HCT116 (cell line): Measurements from ENCODE around the gene MTX2. TPM values are rescaled to one million over a fixed set of nuclear protein-coding genes. Genes with fewer than 3 reads are reported as not detected.

Source experiments
- ATAC-seq: fragments of 200-7000 bp; cut with Tn5 transposase; 2 replicates; pipeline ENCODE4 v1.9.1; 2020; ENCODE audit warnings: mild to moderate bottlenecking, moderate library complexity
- BruUV-seq: library from RNA; stranded (reverse); fragments of 400-500 nt; replicated peaks from 2 replicates; lab custom pipeline; 2021; lab: Mats Ljungman, UMichigan
- CTCF ChIA-PET: fragments of 300-600 bp; sonication (Branson Sonifier 250); formaldehyde crosslinking; loops from one replicate; lab custom pipeline; 2021; ENCODE audit warnings: antibody characterized with exemption; lab: Charles Lee
- POLR2A ChIA-PET: fragments of 300-600, 350-600 bp; sonication (Branson Sonifier 250); formaldehyde crosslinking; loops from one replicate; lab custom pipeline; 2021; ENCODE audit warnings: antibody characterized with exemption; lab: Charles Lee
- RAD21 ChIA-PET, 2 experiments: fragments of 300-600 bp; sonication (Branson Sonifier 250); formaldehyde crosslinking; loops; one replicate each; lab custom pipeline; 2023; ENCODE audit warnings: low total read pairs in 2 of 2; ENCODE audit not compliant: uncharacterized antibody in 2 of 2, unreplicated experiment in 2 of 2, low non-redundant PET in 1 of 2; lab: Charles Lee
- DNase-seq: peaks from one replicate; pipeline ENCODE4 v3.0.0-alpha.2; 2010; ENCODE audit warnings: low read depth, low spot score
- H2AFZ ChIP-seq: fragments of 200-600 bp; shearing (Covaris generic), sonication (generic); 2 replicates; pipeline ENCODE4 v1.6.1; 2017; ENCODE audit warnings: low read depth, mixed run types, mixed read lengths, antibody characterized with exemption, low read length; ENCODE audit not compliant: poor library complexity, severe bottlenecking
- H3K27ac ChIP-seq: 2 replicates; pipeline ENCODE4 v1.5.1; 2012; ENCODE audit warnings: low read depth, low read length
- H3K27me3 ChIP-seq: fragments of 200-600 bp; sonication (generic); 2 replicates; pipeline ENCODE4 v1.6.1; 2016; ENCODE audit warnings: mixed run types, low read length, mixed read lengths; ENCODE audit not compliant: insufficient read depth
- H3K36me3 ChIP-seq, 2 experiments: fragments of 200-500 bp in 1 of 2; fragments of 200-600 bp in 1 of 2; sonication (Bioruptor generic) in 1 of 2; sonication (generic) in 1 of 2; 2 replicates each; pipeline versions ENCODE4 v1.5.1 to v1.6.1; 2014 to 2016; ENCODE audit warnings: low read length in 2 of 2, inconsistent platforms in 1 of 2, mixed read lengths in 1 of 2, mixed run types in 1 of 2; ENCODE audit not compliant: insufficient read depth in 2 of 2, control insufficient read depth in 1 of 2
- H3K4me1 ChIP-seq, 2 experiments: fragments of 200-600 bp in 1 of 2; sonication (generic) in 1 of 2; 2 replicates each; pipeline versions ENCODE4 v1.5.1 to v1.6.1; 2012 to 2017; ENCODE audit warnings: low read length in 2 of 2, inconsistent platforms in 1 of 2, mild to moderate bottlenecking in 1 of 2, mixed read lengths in 1 of 2, mixed run types in 1 of 2, moderate library complexity in 1 of 2; ENCODE audit not compliant: insufficient read depth in 2 of 2, control insufficient read depth in 1 of 2
- H3K4me2 ChIP-seq: fragments of 200-600 bp; sonication (generic); 2 replicates; pipeline ENCODE4 v1.6.1; 2017; ENCODE audit warnings: mixed run types, low read length, mixed read lengths
- H3K4me3 ChIP-seq, 2 experiments: fragments of 200-600 bp in 1 of 2; sonication (generic) in 1 of 2; replicated peaks in 1 of 2; 2 replicates each; pipeline ENCODE4 v1.5.1; 2011 to 2016; ENCODE audit warnings: low read length in 2 of 2, control low read depth in 1 of 2, low read depth in 1 of 2, mild to moderate bottlenecking in 1 of 2, mixed read lengths in 1 of 2, mixed run types in 1 of 2
- H3K79me2 ChIP-seq: fragments of 200-600 bp; sonication (generic); 2 replicates; pipeline ENCODE4 v1.6.1; 2017; ENCODE audit warnings: mild to moderate bottlenecking, mixed run types, low read length, moderate library complexity, mixed read lengths; ENCODE audit not compliant: insufficient read depth
- H3K9ac ChIP-seq: fragments of 200-600 bp; sonication (generic); 2 replicates; pipeline ENCODE4 v1.6.1; 2016; ENCODE audit warnings: low read length, mixed read lengths
- H3K9me2 ChIP-seq: fragments of 200-600 bp; sonication (generic), shearing (Covaris generic); 2 replicates; pipeline ENCODE4 v1.6.1; 2017; ENCODE audit warnings: mixed run types, mild to moderate bottlenecking, moderate library complexity; ENCODE audit not compliant: insufficient read depth
- H3K9me3 ChIP-seq, 2 experiments: fragments of 200-500 bp in 1 of 2; fragments of 200-600 bp in 1 of 2; sonication (Bioruptor generic) in 1 of 2; sonication (generic) in 1 of 2; 2 replicates each; pipeline ENCODE4 v1.6.1; 2014 to 2017; ENCODE audit warnings: low read length in 2 of 2, mixed read lengths in 2 of 2, inconsistent platforms in 1 of 2, low read depth in 1 of 2, mild to moderate bottlenecking in 1 of 2, mixed run types in 1 of 2, moderate library complexity in 1 of 2; ENCODE audit not compliant: control insufficient read depth in 1 of 2, insufficient read depth in 1 of 2
- H4K20me1 ChIP-seq: fragments of 200-600 bp; sonication (generic), shearing (Covaris generic); 2 replicates; pipeline ENCODE4 v1.6.1; 2017; ENCODE audit warnings: mixed run types, mild to moderate bottlenecking, moderate library complexity; ENCODE audit not compliant: insufficient read depth
- CBX3 ChIP-seq: IDR thresholded peaks from 2 replicates; pipeline ENCODE4 v1.6.1; 2012; ENCODE audit warnings: low read depth
- CEBPB ChIP-seq: IDR thresholded peaks from 2 replicates; pipeline ENCODE4 v1.6.1; 2012; ENCODE audit warnings: low read depth
- CTCF ChIP-seq, 3 experiments: fragments of 200-600 bp in 1 of 3; sonication (generic) in 1 of 3; IDR thresholded peaks in 2 of 3; conservative IDR thresholded peaks in 1 of 3; 2 replicates each; pipeline ENCODE4 v1.5.1; 2012 to 2017; ENCODE audit warnings: low read depth in 2 of 3, low read length in 2 of 3, antibody characterized with exemption in 1 of 3, borderline replicate concordance in 1 of 3, control low read depth in 1 of 3, mild to moderate bottlenecking in 1 of 3, mixed read lengths in 1 of 3, mixed run types in 1 of 3, moderate library complexity in 1 of 3; ENCODE audit not compliant: insufficient read depth in 1 of 3
- EGR1 ChIP-seq: IDR thresholded peaks from 2 replicates; pipeline ENCODE4 v1.6.1; 2012; ENCODE audit warnings: low read depth
- ELF1 ChIP-seq: IDR thresholded peaks from 2 replicates; pipeline ENCODE4 v1.6.1; 2012; ENCODE audit warnings: low read depth, borderline replicate concordance
- FOSL1 ChIP-seq: IDR thresholded peaks from 2 replicates; pipeline ENCODE4 v1.6.1; 2012; ENCODE audit warnings: low read depth
- POLR2A ChIP-seq: IDR thresholded peaks from 2 replicates; pipeline ENCODE4 v1.7.0; 2011; ENCODE audit warnings: borderline replicate concordance; ENCODE audit not compliant: insufficient read depth, insufficient read length; ENCODE audit errors: extremely low read depth
- POLR2AphosphoS5 ChIP-seq: IDR thresholded peaks from 2 replicates; pipeline ENCODE4 v1.6.1; 2011; ENCODE audit warnings: mild to moderate bottlenecking, low read depth, low read length, moderate library complexity
- RAD21 ChIP-seq: IDR thresholded peaks from 2 replicates; pipeline ENCODE4 v1.6.1; 2012; ENCODE audit warnings: low read depth, mild to moderate bottlenecking
- SRF ChIP-seq: IDR thresholded peaks from 2 replicates; pipeline ENCODE4 v1.6.1; 2012; ENCODE audit warnings: low read depth
- YY1 ChIP-seq: IDR thresholded peaks from 2 replicates; pipeline ENCODE4 v1.6.1; 2011; ENCODE audit warnings: low read length, low read depth, moderate library complexity, mild to moderate bottlenecking; ENCODE audit not compliant: insufficient replicate concordance; ENCODE audit errors: extremely low read depth
- ZFX ChIP-seq: fragments of 450-650 bp; IDR thresholded peaks from 2 replicates; pipeline ENCODE4 v1.6.1; 2017
- ZNF274 ChIP-seq: fragments of 200-500 bp; sonication (Bioruptor generic); IDR thresholded peaks from 2 replicates; pipeline ENCODE4 v1.6.1; 2014; ENCODE audit warnings: mild to moderate bottlenecking, low read depth, low read length, inconsistent platforms
- intact Hi-C: fragments of 100-400 bp; cut with micrococcal nuclease; formaldehyde crosslinking; loops from 2 replicates; pipeline ENCODE4 v1.10.0; 2022
- total RNA-seq: library from RNA; stranded (reverse); gene quantifications from one replicate; pipeline ENCODE4 v1.2.1, GENCODE V29; 2021; ENCODE audit not compliant: unreplicated experiment

MTX2 gene
- total RNA-seq, 1 experiment from 2014 or later: 38.9 TPM

- TF ChIP-seq EGR1 (no peak), POLR2A (no peak), SRF (no peak), CBX3 (no peak), FOSL1 (no peak), RAD21 (no peak)
- TF ChIP-seq, all 23 proteins: peak for 0
These were observed 58.9 kb downstream of the MTX2 start (continued) for GRCh38 chr2:176328149-176328548.

- BruUV-seq: no TSS peak
- RAD21 ChIA-PET: no interaction called here
- H3K9me3 ChIP-seq: no peaks in the 10 kb centered on the region
- H3K9ac ChIP-seq: no peak overlapping the region
- DNase-seq (no peak), ATAC-seq (no peak)
- no peak overlapping the region for H3K27ac ChIP-seq
- no peak overlapping the region for H2AFZ ChIP-seq
- intact Hi-C loops: no loop called here
- H3K4me3 ChIP-seq: no peak overlapping the region
- POLR2A ChIA-PET: no interaction called here
- no peaks in the 10 kb centered on the region for H3K27me3 ChIP-seq
- no peaks in the 10 kb centered on the region for H4K20me1 ChIP-seq
- H3K9me2 ChIP-seq: no peaks in the 10 kb centered on the region
- TF ChIP-seq YY1: no peak
- no peak for TF ChIP-seq ZFX
- H3K4me2 ChIP-seq: no peak overlapping the region
- CTCF ChIA-PET: no interaction called here
- 0 out of 4 replicates have a peak, but pooled peaks cover 0 to 2% of the 10 kb centered on the region in 2 experiments for H3K36me3 ChIP-seq
- H3K4me1 ChIP-seq: 0 out of 4 replicates have a peak, but pooled peaks cover 0 to 3% of the 10 kb centered on the region in 2 experiments
- no peaks in the 10 kb centered on the region for H3K79me2 ChIP-seq
These were observed 61.4 kb downstream of the MTX2 start for GRCh38 chr2:176330612-176331011.

- intact Hi-C loops: no loop called here
- no TSS peak for BruUV-seq
- Histone ChIP-seq H3K9ac (no peak overlapping the region), H3K79me2 (no peaks in the 10 kb centered on the region), H3K36me3 (0 out of 4 replicates have a peak, but pooled peaks cover 0 to 2% of the 10 kb centered on the region in 2 experiments), H4K20me1 (no peaks in the 10 kb centered on the region), H2AFZ (no peak overlapping the region), H3K9me2 (no peaks in the 10 kb centered on the region), H3K4me2 (no peak overlapping the region), H3K4me3 (no peak overlapping the region), H3K27me3 (no peaks in the 10 kb centered on the region), H3K9me3 (no peaks in the 10 kb centered on the region), H3K4me1 (no peaks in the 10 kb centered on the region), H3K27ac (no peak overlapping the region)
- CTCF ChIA-PET: no interaction called here
- TF ChIP-seq CTCF (IDR thresholded peaks at IDR 0.05 in 2 of 3, conservative IDR thresholded peaks at IDR 0.05 in 1 of 3; ENCODE audit: borderline replicate concordance in 1 of 3, insufficient read depth in 1 of 3, low read depth in 2 of 3, low read length in 2 of 3) (no peak), ZNF274 (no peak), CEBPB (no peak), CBX3 (no peak), POLR2AphosphoS5 (no peak), ELF1 (no peak), ZFX (no peak)
- DNase-seq (no peak), ATAC-seq (no peak)
- RAD21 ChIA-PET: no interaction called here
- POLR2A ChIA-PET: no interaction called here
These were observed 62.4 kb downstream of the MTX2 start for GRCh38 chr2:176331646-176332045.
